ACHN (cell line): ENCODE data around the gene UQCR11.
"Not testable (repeated sequence)": the region's sequence is repeated elsewhere in the genome, so short reads cannot be mapped to it uniquely, and the experiment has no call there.

Experiments
- DNase-seq: peaks from one replicate; pipeline ENCODE4 v3.0.0-alpha.2; 2015
- in situ Hi-C: cut with HindIII; loops from 2 replicates; pipeline ENCODE4 v1.10.0; 2017; ENCODE audit warnings: low sequenced_read_pairs, low pct_ligation_motif_present, low pct_unique_long_range_greater_than_20kb

Gene UQCR11

DNA sequence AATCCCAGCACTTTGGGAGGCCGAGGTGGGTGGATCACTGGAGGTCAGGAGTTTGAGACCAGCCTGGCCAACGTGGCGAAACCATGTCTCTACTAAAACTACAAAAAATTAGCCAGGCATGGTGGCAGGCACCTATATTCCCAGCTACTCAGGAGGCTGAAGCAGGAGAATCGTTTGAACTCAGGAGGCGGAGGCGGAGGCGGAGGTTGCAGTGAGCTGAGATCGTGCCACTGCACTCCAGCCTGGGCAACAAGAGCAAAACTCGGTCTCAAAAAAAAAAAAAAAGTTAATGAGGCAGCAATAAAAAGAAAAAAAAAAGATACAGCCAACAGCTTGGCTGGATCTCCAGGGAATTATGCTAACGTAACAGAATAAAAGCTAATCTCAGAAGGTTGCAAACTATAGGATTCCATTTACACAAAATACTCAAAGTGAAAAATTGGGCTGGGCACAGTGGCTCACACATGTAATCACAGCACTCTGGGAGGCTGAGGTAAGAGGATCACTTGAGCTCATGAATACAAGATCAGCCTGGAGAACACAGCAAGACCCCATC lies 35.7 kb upstream of the UQCR11 start:
- DNase-seq, in situ Hi-C loops: not testable (repeated sequence)

DNA sequence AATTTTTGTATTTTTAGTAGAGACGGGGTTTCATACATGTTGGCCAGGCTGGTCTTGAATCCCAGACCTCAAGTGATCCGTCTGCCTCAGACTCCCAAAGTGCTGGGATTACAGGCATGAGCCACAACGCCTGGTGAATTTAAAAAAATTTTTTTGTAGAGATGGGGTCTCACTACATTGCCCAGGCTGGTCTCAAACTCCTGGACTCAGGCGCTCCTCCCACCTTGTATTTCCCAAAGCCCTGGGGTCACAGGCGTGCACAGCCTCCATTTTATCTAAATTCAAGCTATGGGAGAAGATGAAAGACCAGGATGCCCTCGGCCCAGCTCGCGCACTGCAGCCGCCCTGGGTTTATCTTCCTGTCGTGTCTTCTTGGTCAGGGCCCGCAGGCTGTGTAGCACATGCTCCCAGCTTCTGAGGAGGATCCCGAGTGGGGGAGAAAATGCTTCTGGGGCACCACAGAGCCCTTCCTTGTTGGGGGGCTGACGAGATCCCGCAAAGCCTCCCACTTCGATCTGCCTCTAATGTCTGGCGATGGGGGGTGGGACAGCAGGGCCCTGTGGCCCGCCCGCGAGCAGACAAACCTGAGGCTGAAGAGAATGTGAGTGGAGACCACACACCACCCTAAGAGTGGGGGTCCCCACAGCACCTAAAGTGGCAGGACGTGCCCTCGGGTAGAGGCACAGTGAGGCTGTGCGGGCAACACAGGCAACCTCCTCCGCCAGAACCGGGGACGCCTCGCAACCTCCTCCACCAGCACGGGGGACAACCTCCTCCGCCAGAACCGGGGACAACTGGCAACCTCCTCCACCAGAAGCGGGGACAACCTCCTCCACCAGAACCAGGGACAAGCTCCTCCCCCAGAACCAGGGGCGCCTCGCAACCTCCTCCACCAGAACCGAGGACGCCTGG lies 31.3 kb upstream of the UQCR11 start:
- in situ Hi-C loops = no loop called here
- DNase-seq = no peak

DNA sequence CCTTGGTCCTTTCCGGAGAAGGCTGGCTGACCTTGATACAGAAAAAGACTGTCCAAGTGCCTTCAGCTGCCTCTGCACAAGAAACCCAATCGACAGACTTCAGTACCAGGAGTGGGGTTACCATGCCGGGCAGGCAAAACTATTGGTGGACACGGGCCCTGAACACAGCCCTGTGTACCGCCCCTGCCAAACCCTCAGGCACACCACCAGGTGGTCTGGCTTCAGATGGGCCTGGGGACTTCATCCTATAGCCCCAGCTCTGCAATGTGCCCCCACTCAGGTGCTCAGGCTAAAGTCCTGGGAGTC lies 29.6 kb upstream of the UQCR11 start:
- in situ Hi-C loops = no loop called here
- no peak for DNase-seq

DNA sequence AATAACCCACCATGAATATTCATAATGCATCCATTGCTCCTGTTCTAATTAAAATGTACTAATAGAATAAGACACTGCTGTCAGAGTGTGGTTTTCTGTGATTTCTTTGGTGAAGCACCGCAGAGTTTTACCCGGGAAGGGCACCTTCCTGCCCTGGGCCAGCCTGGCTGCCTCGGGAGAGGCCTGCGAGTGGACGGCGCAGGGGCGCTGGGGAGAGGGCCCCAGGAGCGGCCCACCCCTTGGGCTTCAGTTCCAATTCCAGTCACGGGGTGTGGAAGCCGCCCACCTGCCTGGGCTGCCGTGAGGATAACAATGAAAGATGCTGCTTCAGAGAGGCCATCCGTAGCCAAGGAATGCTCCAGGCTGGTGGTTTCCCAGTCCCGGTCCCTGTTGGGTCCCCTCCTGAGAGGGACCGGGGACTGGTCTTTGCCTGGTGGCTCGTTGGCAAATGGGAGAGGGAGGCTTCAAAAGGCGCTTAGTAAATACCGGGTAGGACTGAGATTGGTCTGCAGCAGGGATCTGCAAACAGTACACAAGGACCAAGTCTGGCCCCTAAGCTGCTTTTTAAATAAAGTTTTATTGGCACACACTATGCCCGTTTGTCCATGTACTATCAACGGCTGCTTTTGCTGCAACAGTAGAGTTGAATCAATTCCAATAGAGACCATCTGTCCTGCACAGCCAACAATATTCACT lies 29.1 kb upstream of the UQCR11 start:
- in situ Hi-C loops = no loop called here
- DNase-seq = no peak

DNA sequence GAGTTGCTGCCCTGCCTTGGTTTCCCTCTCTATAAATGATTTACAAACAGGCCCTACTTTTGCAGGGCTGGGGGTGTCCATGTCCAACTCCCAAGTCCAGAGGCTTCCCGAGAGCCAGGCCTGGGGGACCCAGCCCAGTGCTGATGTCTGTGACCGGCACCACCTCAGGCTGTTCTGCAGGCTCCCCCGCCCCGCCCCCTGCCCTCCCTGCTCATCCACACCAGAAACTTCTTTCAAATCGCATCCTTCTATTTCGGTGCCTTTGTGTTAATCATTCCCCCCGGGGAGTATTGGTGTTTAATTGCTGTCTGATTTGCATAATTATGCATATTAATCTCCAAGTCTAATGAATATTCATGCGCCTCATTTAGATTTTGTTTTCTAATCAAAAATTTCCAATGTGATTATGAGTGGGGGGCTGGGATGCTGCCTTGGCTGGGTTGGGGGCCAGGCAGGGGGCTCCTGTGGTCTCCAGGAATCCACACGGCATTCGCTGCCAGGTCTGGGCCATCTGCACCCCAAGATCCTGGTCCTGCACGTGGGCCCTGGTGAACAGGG lies 28.1 kb upstream of the UQCR11 start:
- in situ Hi-C loops = no loop called here
- no peak for DNase-seq

DNA sequence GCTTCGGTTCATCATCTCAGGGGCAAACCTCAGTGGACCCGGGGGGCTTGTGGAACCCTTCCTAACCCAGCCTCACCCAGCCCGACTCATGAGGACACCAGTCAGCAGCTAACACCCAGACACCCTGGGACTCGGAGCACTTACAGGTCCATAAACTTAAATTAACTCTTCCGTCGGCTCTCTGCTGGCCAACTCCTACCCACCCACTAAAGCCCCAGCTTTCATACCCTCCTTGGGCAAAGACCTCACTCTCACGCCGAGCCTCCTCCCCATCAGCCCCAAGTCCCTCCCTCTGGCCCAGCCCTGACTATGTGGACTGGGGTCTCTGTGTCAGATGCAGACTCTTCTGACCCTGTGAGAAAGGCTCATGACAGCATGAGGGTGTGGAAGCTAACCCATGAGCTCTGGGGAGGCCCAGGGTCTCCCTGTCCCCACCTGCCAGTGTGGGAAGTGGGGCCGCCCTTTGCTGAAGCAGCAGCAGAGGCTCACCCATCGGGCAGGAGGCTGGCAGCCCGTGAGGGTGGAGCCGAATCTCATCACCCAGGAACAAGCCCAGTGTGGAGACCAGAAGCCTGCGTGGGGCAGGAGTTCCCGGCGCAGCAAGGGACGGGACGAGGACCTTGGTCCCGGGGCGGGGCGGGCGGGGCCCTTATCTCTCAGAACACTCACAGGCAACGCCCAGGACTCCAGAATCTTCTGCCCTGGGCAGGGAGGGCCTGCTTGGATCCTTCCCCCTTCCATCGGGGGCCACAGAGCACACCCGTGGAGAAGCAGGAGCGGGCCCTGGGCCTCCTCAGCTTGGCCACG lies 27.4 kb upstream of the UQCR11 start:
- in situ Hi-C loops = no loop called here
- DNase-seq = no peak

DNA sequence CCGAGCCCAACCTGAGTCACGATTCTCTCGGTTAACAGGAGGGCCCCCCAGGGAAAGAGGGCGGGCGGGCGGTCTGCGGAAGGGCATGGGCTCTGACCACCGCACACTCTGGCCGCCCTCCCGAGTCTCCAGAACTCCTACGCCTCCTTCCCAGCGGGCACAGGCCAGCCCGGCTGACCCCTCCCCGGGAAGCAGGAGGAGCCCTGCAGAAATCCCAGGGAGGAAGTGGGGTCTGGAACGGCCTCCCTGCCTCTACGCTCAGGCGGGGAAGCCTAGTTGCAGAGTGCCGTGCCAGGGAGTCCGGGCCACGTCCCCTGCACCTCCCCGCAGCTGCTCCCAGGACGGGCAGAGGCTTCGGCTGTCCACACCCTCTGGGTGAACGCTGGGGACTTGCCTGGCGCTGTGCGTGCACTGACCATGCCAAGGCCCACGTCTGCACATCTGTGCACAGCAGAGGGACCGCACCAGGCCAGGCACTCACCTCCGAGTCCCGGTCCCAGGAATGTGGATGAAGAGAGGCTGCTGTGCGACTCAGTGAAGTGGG lies 26.4 kb upstream of the UQCR11 start:
- in situ Hi-C loops = no loop called here
- no peak for DNase-seq

GRCh38 chr19:1630811-1631210 lies 25.5 kb upstream of the UQCR11 start:
- in situ Hi-C loops = no loop called here

GRCh38 chr19:1630012-1630411 lies 24.8 kb upstream of the UQCR11 start:
- no peak for DNase-seq
- in situ Hi-C loops = no loop called here

More at GRCh38 chr19:1630811-1631210, 25.5 kb upstream of the UQCR11 start:
- no peak for DNase-seq

GRCh38 chr19:1629256-1629808 lies 24.1 kb upstream of the UQCR11 start:
- in situ Hi-C loops = no loop called here

GRCh38 chr19:1627194-1627593 lies 21.9 kb upstream of the UQCR11 start:
- no peak for DNase-seq
- in situ Hi-C loops = no loop called here

More at GRCh38 chr19:1629256-1629808, 24.1 kb upstream of the UQCR11 start:
- DNase-seq = no peak

DNA sequence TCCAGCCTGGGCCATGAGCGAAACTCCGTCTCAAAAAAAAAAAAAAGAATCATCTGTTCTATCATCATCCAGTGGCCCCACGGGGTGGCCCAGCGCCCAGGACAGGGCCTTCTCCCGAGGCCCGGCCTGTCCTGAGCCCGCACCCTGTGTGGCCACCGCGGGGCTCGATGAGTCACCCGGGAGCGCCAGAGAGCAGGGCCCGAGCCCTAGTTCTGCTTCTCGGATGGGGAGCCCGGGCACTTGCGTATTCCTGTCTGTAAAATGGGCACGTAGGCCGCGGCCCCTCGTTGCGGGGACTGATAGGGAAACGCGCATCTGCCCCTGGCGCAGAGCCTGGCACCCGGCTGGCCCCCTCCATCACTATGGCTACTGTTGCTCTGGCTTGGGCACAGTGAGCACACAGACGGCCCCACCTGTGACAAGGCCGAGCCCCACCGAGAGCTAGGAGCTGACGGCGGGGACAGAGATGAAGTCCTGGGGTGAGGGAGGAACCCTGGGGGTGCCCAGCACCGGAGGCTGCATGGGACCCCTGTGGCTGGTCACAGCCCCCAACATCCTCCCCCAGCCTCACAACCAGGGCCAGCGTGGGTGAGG lies 21.3 kb upstream of the UQCR11 start:
- in situ Hi-C loops = no loop called here
- DNase-seq = no peak

- in situ Hi-C loops = no loop called here
- DNase-seq = peak; percentile 35
Observed at GRCh38 chr19:1624458-1624857, 19.2 kb upstream of the UQCR11 start.

DNA sequence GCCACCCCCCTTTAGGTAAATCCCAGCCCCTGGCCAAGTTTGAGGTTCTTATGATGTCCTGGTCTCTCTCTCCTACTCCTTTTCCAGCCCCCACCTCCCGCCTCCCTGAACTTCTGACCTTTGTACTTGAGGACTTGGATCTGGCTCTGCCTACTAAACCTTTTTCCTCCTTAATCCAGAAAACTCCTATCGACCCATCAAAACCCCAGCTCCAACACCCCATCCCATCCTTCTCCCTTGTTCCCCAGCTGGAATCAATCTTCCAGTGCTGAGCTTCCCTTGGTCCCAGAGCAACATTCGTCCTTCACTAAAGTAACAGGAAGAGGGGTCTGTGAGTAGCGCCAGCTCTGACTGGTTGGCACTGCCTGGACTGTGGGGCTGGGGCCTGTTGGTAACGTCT lies 17.3 kb upstream of the UQCR11 start:
- no peak for DNase-seq
- in situ Hi-C loops = no loop called here

GRCh38 chr19:1622007-1622406 lies 16.7 kb upstream of the UQCR11 start:
- DNase-seq = no peak
- in situ Hi-C loops = no loop called here

- no peak for DNase-seq
- in situ Hi-C loops = no loop called here
Observed at GRCh38 chr19:1621574-1621973, 16.3 kb upstream of the UQCR11 start.

DNA sequence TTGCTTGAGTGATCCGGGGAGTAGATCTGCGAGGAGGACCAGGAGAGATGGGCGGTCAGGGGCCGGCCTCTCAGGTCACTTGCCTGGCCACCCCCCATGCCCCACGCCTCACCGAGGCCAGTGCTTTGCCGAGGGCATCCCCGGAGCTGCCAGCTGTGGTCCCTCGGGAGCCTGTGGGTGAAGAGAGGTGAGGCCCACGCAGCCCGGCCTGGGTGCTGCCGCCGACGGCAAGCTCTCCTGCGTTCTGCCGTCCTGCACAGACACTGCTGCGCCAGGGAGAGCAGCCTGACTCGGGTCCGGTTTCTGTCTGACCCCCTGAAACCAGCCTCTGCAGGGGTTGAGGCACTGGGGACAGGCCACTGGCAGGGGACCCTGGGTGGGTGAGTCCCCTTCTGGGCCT lies 15.8 kb upstream of the UQCR11 start:
- in situ Hi-C loops = no loop called here
- DNase-seq = no peak

DNA sequence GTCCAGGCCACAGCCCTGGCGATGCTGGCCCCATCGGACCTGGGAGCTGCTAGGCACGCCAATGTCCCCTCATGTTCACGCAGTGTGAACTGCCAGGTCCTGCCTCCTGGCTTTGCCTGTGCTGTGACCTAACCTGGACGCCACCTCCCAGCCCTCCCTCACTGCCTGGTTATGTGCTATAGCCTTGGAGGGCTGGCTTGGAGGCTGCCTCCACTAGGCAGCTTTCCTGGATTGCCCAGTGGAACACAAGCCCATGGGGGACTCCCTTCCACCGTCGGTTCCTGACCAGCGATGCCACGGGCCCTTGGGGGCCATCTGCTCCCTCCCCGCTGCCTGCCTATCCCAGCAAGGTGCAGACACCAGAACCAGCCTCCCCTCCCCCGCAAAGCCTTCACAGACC lies 15.2 kb upstream of the UQCR11 start:
- no peak for DNase-seq
- in situ Hi-C loops = no loop called here
